Neutrophil (primary cell): ENCODE data around the gene KRTAP2-4.
"Not testable (repeated sequence)": the region's sequence is repeated elsewhere in the genome, so short reads cannot be mapped to it uniquely, and the experiment has no call there.

Experiments
- H3K27ac ChIP-seq: fragments of 200-600 bp; sonication (generic); 2 replicates; pipeline ENCODE4 v1.5.1; 2016; ENCODE audit warnings: mild to moderate bottlenecking, moderate library complexity
- H3K27me3 ChIP-seq: fragments of 200-600 bp; sonication (generic); 2 replicates; pipeline ENCODE4 v1.6.0; 2016; ENCODE audit warnings: mild to moderate bottlenecking
- H3K36me3 ChIP-seq: fragments of 200-600 bp; sonication (generic); 2 replicates; pipeline ENCODE4 v1.5.1; 2017
- H3K4me1 ChIP-seq, 2 experiments: fragments of 200-600 bp in 1 of 2; sonication (generic) in 1 of 2; 1 replicate in 1 of 2; 2 replicates in 1 of 2; pipeline versions ENCODE4 v1.5.1 to v1.6.1; 2013 to 2016; ENCODE audit warnings: low read depth in 1 of 2, low read length in 1 of 2, mild to moderate bottlenecking in 1 of 2, moderate library complexity in 1 of 2; ENCODE audit not compliant: control insufficient read depth in 1 of 2, insufficient read depth in 1 of 2
- H3K4me3 ChIP-seq, 2 experiments: fragments of 200-600 bp in 1 of 2; sonication (generic) in 1 of 2; 1 replicate in 1 of 2; 2 replicates in 1 of 2; pipeline ENCODE4 v1.5.1; 2013 to 2016; ENCODE audit warnings: low read depth in 1 of 2, low read length in 1 of 2, mild to moderate bottlenecking in 1 of 2, moderate library complexity in 1 of 2
- H3K9me3 ChIP-seq: fragments of 200-600 bp; sonication (generic); 2 replicates; pipeline ENCODE4 v1.5.1; 2016
- TF ChIP-seq, protein P1 (sequence below): fragments of 200-600 bp; sonication (generic); IDR thresholded peaks from 2 replicates; pipeline ENCODE4 v1.5.1; 2016; ENCODE audit warnings: antibody characterized with exemption

The KRTAP2-4 gene

DNA sequence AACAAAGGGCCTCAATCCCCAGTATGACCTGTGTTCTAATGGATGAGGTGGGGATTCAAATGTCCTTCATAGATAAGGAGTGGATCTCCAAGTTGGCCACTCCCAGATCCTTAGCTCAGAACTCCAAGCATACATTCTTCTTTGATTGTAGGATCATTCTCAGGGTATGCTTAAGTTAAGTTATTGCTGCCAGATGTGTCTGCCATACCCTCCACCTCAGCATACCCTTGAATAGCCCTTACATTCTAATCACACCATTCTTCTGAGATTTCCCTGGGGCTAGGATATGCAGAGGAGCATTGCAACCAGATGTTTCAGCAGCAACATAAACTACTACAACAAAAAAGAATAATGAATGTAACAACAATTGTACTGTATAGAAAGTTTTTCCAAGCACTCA is 1.6 kb upstream of the KRTAP2-4 start:
- TF ChIP-seq, protein P1, sequence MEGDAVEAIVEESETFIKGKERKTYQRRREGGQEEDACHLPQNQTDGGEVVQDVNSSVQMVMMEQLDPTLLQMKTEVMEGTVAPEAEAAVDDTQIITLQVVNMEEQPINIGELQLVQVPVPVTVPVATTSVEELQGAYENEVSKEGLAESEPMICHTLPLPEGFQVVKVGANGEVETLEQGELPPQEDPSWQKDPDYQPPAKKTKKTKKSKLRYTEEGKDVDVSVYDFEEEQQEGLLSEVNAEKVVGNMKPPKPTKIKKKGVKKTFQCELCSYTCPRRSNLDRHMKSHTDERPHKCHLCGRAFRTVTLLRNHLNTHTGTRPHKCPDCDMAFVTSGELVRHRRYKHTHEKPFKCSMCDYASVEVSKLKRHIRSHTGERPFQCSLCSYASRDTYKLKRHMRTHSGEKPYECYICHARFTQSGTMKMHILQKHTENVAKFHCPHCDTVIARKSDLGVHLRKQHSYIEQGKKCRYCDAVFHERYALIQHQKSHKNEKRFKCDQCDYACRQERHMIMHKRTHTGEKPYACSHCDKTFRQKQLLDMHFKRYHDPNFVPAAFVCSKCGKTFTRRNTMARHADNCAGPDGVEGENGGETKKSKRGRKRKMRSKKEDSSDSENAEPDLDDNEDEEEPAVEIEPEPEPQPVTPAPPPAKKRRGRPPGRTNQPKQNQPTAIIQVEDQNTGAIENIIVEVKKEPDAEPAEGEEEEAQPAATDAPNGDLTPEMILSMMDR, result no peak
- H3K4me3 ChIP-seq, result no peak overlapping the region
- H3K36me3 ChIP-seq, result no peaks in the 10 kb centered on the region
- peaks cover 29% of the 10 kb centered on the region for H3K27me3 ChIP-seq
- H3K9me3 ChIP-seq, result no peaks in the 10 kb centered on the region
- no peak overlapping the region for H3K27ac ChIP-seq
- peaks cover 7 to 17% of the 10 kb centered on the region in 2 experiments for H3K4me1 ChIP-seq

DNA sequence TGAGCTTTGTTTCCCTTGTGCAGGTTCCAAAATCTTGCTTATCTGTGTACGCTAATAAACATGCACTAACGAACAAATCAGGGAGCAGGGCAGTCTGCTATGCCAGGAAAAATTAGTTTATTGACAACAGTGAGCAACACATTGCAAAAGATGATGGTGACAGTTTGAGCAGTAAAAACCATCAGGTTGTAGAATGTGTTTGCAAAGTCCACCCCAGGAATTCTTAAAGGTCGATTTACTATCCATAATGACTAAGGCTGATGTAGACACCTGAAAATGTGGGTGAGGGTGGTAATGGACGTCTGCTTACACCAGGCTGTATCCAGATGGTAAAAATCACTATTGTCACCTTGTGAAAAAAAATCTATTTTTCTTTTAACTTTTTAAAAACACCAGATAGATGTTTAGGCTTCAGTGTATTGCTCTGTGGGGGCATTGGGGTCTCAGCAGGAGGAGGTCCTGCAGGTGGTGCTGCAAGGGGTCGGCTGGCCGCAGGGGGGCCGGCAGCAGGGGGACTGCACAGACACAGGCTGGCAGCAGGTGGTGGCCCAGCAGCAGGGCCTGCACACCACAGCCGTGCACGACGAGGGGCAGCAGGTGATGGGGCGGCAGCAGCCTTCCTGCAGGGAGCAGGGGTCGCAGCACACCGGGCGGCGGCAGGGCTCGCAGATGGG is 526 bp downstream of the KRTAP2-4 start:
- H3K27me3 ChIP-seq, result peaks cover 51% of the 10 kb centered on the region
- not testable (repeated sequence) for H3K27ac ChIP-seq, H3K4me3 ChIP-seq, H3K36me3 ChIP-seq, H3K9me3 ChIP-seq
- H3K4me1 ChIP-seq, result peaks cover 7 to 17% of the 10 kb centered on the region in 2 experiments

DNA sequence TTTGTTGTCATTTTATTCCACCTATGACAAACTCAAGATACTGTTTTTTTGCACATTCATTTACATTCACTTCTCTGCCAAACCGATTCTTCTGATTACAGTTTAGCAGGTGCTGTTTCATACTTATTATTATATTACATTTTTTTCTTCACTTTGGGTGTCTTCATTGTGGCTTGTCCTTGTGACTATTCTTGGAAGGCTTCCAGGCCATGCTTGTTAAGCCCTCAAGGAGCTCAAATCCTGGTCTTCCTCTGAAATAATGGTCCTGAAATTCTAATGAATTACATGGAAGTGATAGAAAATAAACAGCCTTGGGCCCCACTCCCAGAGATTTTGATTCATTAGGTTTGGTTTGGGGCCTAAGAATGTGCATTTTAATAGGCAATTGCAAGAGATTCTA is 1.4 kb downstream of the KRTAP2-4 start:
- no peaks in the 10 kb centered on the region for H3K9me3 ChIP-seq
- no peaks in the 10 kb centered on the region for H3K36me3 ChIP-seq
- H3K27ac ChIP-seq, result no peak overlapping the region
- H3K4me1 ChIP-seq, result peaks cover 5 to 10% of the 10 kb centered on the region in 2 experiments
- TF ChIP-seq, protein P1, result no peak
- H3K27me3 ChIP-seq, result peaks cover 58% of the 10 kb centered on the region
- H3K4me3 ChIP-seq, result no peak overlapping the region

DNA sequence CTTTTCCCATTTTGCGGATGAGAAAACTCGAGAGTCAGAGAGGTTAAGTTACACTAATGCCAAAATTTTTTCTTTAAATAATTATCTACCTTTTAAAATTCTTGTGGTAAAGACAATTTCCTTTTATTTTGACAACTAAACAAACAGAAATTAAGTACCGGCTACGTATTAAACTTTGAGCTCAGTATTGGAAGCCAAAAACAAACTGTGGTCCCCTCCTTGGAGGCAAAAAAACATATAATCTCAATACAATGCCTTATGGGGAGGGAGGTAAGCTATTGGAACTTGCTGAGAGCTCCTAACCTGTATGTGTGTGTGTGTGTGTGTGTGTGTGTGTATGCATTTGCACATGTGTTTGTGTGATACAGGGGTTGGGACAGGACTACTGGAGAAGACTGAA is 2.2 kb downstream of the KRTAP2-4 start:
- H3K27me3 ChIP-seq, result peaks cover 67% of the 10 kb centered on the region
- H3K4me3 ChIP-seq, result no peak overlapping the region
- TF ChIP-seq, protein P1, result no peak
- H3K4me1 ChIP-seq, result peaks cover 0 to 1% of the 10 kb centered on the region in 2 experiments
- no peak overlapping the region for H3K27ac ChIP-seq
- no peaks in the 10 kb centered on the region for H3K36me3 ChIP-seq
- no peaks in the 10 kb centered on the region for H3K9me3 ChIP-seq

DNA sequence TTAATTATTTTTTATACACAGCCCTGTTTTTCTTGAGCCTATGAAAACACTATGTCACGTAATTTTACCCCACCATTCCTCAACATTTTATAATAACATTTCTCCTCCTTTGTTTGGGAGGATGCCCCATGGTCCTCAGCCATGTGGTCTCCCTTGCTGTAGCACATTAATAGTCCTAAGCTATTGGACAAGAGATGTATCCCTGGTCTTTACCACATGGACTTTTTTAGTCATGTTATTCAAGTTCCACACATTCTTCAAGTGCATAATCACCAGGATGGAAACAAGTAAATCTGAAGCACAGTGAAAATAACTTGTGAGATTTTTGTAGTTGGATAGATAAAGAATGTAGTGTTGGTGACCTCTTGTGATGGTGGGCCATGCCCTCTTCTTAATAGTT is 3.7 kb downstream of the KRTAP2-4 start:
- Histone ChIP-seq H3K36me3 (no peaks in the 10 kb centered on the region), H3K27me3 (peaks cover 80% of the 10 kb centered on the region), H3K4me1 (no peaks in the 10 kb centered on the region), H3K27ac (no peak overlapping the region), H3K9me3 (no peaks in the 10 kb centered on the region), H3K4me3 (no peak overlapping the region)
- TF ChIP-seq, protein P1, result no peak

DNA sequence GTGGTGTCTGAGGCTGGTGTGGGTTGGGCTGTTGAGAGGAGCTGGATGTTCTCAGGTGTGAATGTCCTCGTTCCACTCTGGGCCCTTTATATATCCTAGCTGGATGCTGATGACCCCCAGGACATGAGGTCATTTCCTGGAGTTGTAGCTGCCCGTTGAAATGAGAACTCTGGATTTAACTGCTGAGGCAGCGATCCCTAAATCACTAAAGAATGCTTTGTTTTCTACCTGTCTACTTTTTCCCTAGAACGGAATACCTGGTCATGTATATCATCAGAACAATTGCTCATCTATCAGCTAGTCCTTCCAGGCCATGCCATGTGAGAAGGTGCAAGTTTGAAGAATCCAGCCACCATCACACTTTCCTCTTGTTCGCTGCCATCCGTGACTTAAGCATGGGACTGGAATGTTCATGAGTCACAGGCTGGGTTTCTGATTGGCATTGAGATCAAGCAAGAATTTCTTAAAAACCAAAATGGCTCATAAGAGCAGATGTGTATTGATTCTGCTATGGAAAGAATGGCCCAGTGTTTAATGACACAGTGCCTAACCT is 5.6 kb downstream of the KRTAP2-4 start, which contains the start of gene KRTAP2-3:
TSS of gene KRTAP2-3 (minus strand) at position 63 of the 553 bp plus-strand sequence. CDS start 64 bp downstream, outside the sequence.
- no peaks in the 10 kb centered on the region for H3K36me3 ChIP-seq
- H3K4me3 ChIP-seq, result no peak within 1 kb of the TSS
- peaks cover 95% of the 10 kb centered on the region for H3K27me3 ChIP-seq
- no peaks in the 10 kb centered on the region for H3K9me3 ChIP-seq
- H3K4me1 ChIP-seq, result no peaks in the 10 kb centered on the region
- no peak within 1 kb of the TSS for H3K27ac ChIP-seq
- TF ChIP-seq, protein P1, result no peak

DNA sequence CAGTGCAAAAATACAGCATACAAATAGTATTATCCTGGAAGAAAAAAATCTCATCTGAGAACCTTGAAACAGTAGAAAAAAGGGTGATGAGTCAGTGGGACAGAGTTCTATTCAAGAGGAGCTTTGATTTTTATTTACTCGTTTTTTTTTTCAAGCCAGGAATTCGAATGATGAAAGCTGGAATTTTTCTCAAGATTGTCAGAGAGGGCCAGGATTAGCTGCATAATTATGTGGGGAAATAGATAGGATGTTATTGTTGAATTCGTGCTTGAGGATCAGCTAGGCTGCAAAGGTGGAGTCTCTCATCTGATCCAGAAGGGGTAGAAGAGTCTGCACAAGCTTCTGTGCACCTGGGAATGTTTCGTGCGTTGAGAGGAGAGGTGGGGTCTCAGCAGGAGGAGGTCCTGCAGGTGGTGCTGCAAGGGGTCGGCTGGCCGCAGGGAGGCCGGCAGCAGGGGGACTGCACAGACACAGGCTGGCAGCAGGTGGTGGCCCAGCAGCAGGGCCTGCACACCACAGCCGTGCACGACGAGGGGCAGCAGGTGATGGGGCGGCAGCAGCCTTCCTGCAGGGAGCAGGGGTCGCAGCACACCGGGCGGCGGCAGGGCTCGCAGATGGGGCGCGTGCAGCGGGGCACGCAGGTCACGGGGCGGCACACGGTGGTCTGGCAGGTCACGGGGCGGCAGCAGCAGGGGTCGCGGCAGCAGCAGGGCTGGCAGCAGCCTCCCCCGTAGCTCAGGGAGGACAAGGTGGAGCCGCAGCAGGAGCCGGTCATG is 6.2 kb downstream of the KRTAP2-4 start:
- peaks cover 89% of the 10 kb centered on the region for H3K27me3 ChIP-seq
- not testable (repeated sequence) for H3K27ac ChIP-seq, H3K36me3 ChIP-seq, H3K4me3 ChIP-seq, H3K4me1 ChIP-seq, H3K9me3 ChIP-seq
